HUES48 (cell line): Measurements from ENCODE around the gene EXOC3.

Experiments
- H3K27ac ChIP-seq: one replicate; pipeline ENCODE4 v1.7.0; 2013; ENCODE audit warnings: low read depth, low read length, inconsistent platforms
- H3K27me3 ChIP-seq: 2 replicates; pipeline ENCODE4 v1.6.1; 2013; ENCODE audit warnings: mild to moderate bottlenecking, low read length; ENCODE audit not compliant: control insufficient read depth, insufficient read depth
- H3K36me3 ChIP-seq: 2 replicates; pipeline ENCODE4 v1.6.1; 2013; ENCODE audit warnings: low read length; ENCODE audit not compliant: control insufficient read depth, insufficient read depth
- H3K4me1 ChIP-seq: 2 replicates; pipeline ENCODE4 v1.6.1; 2013; ENCODE audit warnings: mild to moderate bottlenecking, low read length; ENCODE audit not compliant: control insufficient read depth, insufficient read depth
- H3K4me3 ChIP-seq: 2 replicates; pipeline ENCODE4 v1.5.1; 2013; ENCODE audit warnings: mild to moderate bottlenecking, low read depth, low read length
- H3K9ac ChIP-seq: 2 replicates; pipeline ENCODE4 v1.6.1; 2013; ENCODE audit warnings: mild to moderate bottlenecking, low read depth, low read length, moderate library complexity
- H3K9me3 ChIP-seq: 2 replicates; pipeline ENCODE4 v1.6.1; 2013; ENCODE audit warnings: low read length; ENCODE audit not compliant: control insufficient read depth, insufficient read depth

The EXOC3 gene

GRCh38 chr5:421287-421880, 21.6 kb upstream of the EXOC3 start:
- no peak overlapping the region for H3K9ac ChIP-seq
- H3K4me1 ChIP-seq: peaks cover 3% of the 10 kb centered on the region; the same call in 1 of the 2 replicates
- H3K36me3 ChIP-seq: no peaks in the 10 kb centered on the region
- H3K27me3 ChIP-seq: no peaks in the 10 kb centered on the region
- H3K4me3 ChIP-seq: no peak overlapping the region
- no peak overlapping the region for H3K27ac ChIP-seq
- no peaks in the 10 kb centered on the region for H3K9me3 ChIP-seq

DNA sequence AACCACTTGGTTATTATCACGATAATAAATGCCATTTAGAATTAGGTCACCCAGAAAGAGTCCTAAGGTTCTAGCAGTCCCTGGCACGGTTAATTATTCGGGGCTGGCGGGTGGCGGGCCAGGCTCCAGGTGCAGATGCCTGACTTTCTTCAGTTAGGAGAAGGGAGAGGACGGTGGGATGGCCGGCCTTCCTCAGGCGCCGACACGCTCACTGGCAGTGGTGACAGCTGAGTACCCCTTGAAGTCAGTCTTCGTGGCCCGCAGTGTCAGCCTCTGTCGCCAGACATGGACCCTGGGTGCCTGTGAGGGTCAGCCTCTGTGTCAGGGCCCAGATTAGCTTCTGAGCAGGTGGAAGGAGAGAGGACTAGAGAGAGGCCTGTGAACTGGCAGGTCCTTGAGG, 21.1 kb upstream of the EXOC3 start:
- Histone ChIP-seq H3K9ac (no peak overlapping the region), H3K4me1 (peaks cover 3% of the 10 kb centered on the region; the same call in 1 of the 2 replicates), H3K36me3 (no peaks in the 10 kb centered on the region), H3K27me3 (no peaks in the 10 kb centered on the region), H3K27ac (no peak overlapping the region), H3K9me3 (no peaks in the 10 kb centered on the region), H3K4me3 (no peak overlapping the region)

DNA sequence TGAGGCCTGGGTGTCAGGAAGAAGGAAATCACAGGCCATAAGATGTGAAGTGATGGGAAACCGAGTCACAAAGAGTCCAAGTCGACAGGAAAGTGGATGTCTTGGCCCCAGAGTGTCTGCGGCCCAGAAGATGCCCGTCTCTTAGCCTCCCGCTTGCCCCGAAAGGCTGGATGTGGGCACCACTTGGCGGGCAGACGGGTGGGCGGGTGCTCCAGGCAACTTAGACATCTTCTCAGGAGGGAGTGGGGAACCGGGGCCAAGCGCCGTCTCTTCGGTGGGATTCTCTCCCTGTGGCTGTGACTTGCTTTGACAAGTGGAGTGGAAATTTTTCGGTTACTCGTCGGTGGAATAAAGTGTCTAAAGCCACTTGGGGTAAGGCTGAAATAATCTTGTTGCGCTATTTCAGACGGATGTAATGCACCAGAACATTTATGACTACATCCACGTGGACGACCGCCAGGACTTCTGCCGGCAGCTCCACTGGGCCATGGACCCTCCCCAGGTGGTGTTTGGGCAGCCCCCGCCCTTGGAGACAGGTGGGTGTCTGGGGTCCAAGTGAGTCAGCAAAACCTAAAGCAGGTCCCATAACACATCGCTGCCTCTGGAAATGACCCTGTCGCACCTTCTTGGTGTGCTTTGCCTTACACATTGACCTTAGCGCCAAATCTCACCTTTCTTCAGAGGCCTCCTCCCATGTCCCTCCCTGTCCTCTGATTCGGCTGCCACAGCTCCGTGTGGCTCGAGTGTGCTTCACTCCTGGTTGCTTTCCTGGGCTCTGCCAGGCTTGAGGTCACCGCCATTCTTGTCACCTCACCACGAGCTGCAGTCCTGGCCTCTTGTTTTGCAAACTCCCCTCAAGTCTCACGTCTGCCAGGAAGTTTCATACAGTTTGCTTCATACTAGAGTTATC, 20.4 kb upstream of the EXOC3 start:
- H3K4me1 ChIP-seq: peaks cover 3% of the 10 kb centered on the region; the same call in 1 of the 2 replicates

DNA sequence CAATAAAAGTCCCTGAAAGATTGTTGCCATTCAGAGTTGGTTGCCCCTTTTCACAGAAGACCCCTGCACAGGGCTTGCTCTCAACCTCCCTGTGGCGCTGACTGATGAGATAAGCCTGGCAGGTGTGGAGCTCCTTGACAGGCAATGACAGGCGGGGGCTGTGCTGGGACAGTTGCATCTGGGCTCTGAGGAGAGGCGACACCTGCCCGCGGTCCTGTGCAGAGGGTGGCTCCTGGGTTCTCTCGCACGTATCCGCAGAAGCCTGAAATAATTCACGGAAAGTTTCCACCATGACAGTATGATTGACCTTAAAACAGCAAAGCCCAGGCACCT, 19.8 kb upstream of the EXOC3 start:
- Histone ChIP-seq H3K9ac (no peak overlapping the region), H3K4me1 (peaks cover 3% of the 10 kb centered on the region; the same call in 1 of the 2 replicates), H3K27ac (no peak overlapping the region), H3K36me3 (no peaks in the 10 kb centered on the region), H3K4me3 (no peak overlapping the region), H3K9me3 (no peaks in the 10 kb centered on the region), H3K27me3 (no peaks in the 10 kb centered on the region)

More for the DNA sequence above, 20.4 kb upstream of the EXOC3 start:
- Histone ChIP-seq H3K27me3 (no peaks in the 10 kb centered on the region), H3K4me3 (no peak overlapping the region), H3K27ac (no peak overlapping the region), H3K9me3 (no peaks in the 10 kb centered on the region), H3K36me3 (no peaks in the 10 kb centered on the region), H3K9ac (no peak overlapping the region)

- H3K27me3 ChIP-seq: no peaks in the 10 kb centered on the region
- no peaks in the 10 kb centered on the region for H3K9me3 ChIP-seq
- no peak overlapping the region for H3K4me3 ChIP-seq
- H3K27ac ChIP-seq: no peak overlapping the region
- H3K36me3 ChIP-seq: no peaks in the 10 kb centered on the region
- no peak overlapping the region for H3K9ac ChIP-seq
- peaks cover 2% of the 10 kb centered on the region; the same call in 1 of the 2 replicates for H3K4me1 ChIP-seq
Observed at GRCh38 chr5:423626-424261, 19.2 kb upstream of the EXOC3 start.

DNA sequence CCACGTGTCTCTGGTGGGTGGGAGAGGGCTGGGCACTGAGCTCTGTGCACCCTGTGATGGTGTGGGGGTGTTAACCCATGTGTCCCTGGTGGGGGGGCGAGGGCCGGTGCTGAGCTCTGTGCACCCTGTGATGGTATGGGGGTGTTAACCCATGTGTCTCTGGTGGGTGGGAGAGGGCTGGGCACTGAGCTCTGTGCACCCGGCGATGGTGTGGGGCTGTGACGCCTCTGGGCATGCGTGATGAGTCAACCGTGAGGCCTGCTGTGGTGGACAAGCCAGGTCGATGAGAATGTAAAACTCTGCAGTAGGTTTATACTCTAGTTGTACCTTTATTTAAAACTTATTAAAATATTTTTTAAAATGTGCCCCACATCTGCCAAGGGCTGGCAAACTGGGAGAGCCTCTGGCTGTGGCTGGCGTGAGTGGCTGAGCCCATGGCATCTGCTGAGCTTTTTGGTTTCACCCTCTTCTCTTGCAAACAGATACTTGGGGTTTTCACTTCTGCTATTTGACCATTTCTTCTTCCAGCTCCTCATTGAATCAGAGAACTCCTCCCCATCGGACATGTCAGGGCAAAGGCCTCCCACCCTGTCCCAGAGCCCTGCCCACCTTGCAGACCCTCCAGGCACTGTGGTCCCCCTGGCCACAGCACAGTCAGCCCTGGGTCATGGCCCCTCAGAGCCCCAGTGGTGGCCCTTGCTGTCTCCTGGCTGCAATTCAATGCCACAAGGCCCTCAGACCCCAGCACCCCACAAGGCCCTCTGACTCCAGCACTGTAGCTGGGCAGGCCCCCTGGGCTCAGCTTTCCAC, 18.5 kb upstream of the EXOC3 start:
- Histone ChIP-seq H3K4me3 (no peak overlapping the region), H3K4me1 (no peaks in the 10 kb centered on the region), H3K27me3 (no peaks in the 10 kb centered on the region), H3K27ac (no peak overlapping the region), H3K9me3 (no peaks in the 10 kb centered on the region), H3K36me3 (no peaks in the 10 kb centered on the region), H3K9ac (no peak overlapping the region)

DNA sequence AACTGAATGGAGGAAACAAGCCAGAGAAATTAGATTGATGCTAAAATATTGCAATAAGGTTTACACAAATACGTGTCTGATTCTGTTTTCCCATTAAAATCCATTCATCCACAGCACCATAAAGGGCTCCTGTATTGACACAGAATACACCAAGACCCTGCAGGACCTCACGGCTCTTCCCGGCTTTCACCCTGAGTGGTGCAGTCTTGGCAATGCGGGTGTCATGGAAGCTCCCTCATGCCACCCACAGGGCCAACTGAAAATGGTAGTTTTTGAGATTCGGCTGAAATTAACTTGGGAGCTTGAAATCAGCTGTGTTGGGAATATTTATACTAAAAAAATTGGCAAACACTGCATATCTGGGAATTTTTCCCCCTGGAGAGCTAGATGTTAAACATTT, 17.3 kb upstream of the EXOC3 start:
- no peak overlapping the region for H3K27ac ChIP-seq
- H3K9me3 ChIP-seq: no peaks in the 10 kb centered on the region
- H3K9ac ChIP-seq: no peak overlapping the region
- no peaks in the 10 kb centered on the region for H3K27me3 ChIP-seq
- H3K4me3 ChIP-seq: no peak overlapping the region
- H3K36me3 ChIP-seq: no peaks in the 10 kb centered on the region
- H3K4me1 ChIP-seq: no peaks in the 10 kb centered on the region

GRCh38 chr5:426392-426976, 16.5 kb upstream of the EXOC3 start:
- no peaks in the 10 kb centered on the region for H3K4me1 ChIP-seq
- no peaks in the 10 kb centered on the region for H3K36me3 ChIP-seq
- no peaks in the 10 kb centered on the region for H3K27me3 ChIP-seq
- no peak overlapping the region for H3K9ac ChIP-seq
- no peak overlapping the region for H3K27ac ChIP-seq
- H3K4me3 ChIP-seq: no peak overlapping the region
- no peaks in the 10 kb centered on the region for H3K9me3 ChIP-seq

DNA sequence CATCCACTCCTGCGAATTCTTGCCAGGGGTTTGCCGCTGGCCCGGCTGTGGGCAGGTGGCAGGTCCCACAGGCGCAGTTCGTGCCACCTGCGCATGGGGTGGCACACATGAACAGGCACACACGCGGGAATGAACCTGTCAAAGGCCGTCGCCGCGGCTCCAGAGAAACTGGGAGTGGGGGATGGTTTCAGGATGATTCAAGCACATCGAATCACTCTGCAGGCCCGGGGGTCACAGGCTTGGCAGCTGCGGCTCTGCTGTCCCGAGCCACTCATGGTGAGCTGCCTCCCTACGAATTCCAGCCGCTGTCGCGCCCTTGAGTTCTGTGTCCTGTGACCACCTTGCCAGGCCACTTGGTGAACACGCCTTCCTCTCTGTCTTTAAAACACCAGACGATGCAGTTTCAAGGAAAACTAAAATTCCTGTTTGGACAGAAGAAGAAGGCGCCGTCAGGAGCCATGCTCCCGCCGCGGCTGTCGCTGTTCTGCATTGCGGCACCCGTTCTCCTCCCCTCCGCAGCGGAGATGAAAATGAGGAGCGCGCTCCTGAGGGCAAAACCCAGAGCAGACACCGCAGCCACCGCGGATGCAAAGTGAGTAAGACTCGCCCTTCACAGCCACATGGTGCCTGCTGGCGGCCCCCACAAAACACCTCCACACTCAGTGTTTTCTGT, 15.4 kb upstream of the EXOC3 start:
- no peaks in the 10 kb centered on the region for H3K9me3 ChIP-seq
- H3K27me3 ChIP-seq: no peaks in the 10 kb centered on the region
- H3K27ac ChIP-seq: no peak overlapping the region
- H3K36me3 ChIP-seq: no peaks in the 10 kb centered on the region
- no peaks in the 10 kb centered on the region for H3K4me1 ChIP-seq
- H3K9ac ChIP-seq: no peak overlapping the region
- H3K4me3 ChIP-seq: no peak overlapping the region

DNA sequence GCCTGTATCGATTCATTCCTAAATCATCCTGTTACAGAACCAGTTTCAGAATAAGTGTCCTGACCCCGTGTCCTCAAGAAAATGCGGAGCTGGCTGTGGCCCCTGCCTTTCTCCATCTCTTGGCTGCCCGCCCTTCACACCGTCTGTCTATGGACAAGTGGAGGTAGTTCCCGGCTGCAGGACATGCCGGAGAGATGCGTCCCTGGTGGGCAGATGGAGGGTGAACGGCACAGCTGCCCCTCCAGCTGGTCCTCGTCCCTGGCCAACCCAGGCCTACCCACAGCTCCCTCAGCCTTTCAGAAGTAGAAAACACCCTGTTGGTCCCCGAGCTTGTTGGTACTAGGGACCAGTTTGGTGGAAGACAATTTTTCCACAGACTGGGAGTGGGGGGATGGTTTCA, 14.8 kb upstream of the EXOC3 start:
- Histone ChIP-seq H3K9me3 (no peaks in the 10 kb centered on the region), H3K4me3 (no peak overlapping the region), H3K27ac (no peak overlapping the region), H3K36me3 (no peaks in the 10 kb centered on the region), H3K9ac (no peak overlapping the region), H3K27me3 (no peaks in the 10 kb centered on the region), H3K4me1 (no peaks in the 10 kb centered on the region)
